Activated CD8-positive, alpha-beta T cell treated with anti-CD3 and anti-CD28 coated beads, Interleukin-2, amount 10 ng/mL, durations not matched to agents 7 days and 5 days (primary cell): Measurements from ENCODE around the gene DGKE. TPM values are rescaled to one million over a fixed set of nuclear protein-coding genes. Genes with fewer than 3 reads are reported as not detected.

Experiments
- ATAC-seq: fragments of 150-1000 bp; cut with Tn5 transposase; one replicate; pipeline ENCODE4 v1.10.0; 2021; ENCODE audit warnings: moderate library complexity
- CTCF ChIA-PET: fragments of 350-600 bp; sonication (Branson Sonifier 250); formaldehyde crosslinking; loops from one replicate; lab custom pipeline; 2021; ENCODE audit warnings: antibody characterized with exemption; lab: Charles Lee
- POLR2A ChIA-PET: fragments of 350-600 bp; sonication (Branson Sonifier 250); formaldehyde crosslinking; loops from one replicate; lab custom pipeline; 2021; ENCODE audit warnings: antibody characterized with exemption; lab: Charles Lee
- DNase-seq: peaks from one replicate; pipeline ENCODE4 v3.0.0-alpha.2; 2020
- H3K27ac Mint-ChIP-seq: one replicate; pipeline ENCODE4 v1.8.0; 2021; ENCODE audit warnings: mild to moderate bottlenecking, mixed read lengths
- H3K27me3 Mint-ChIP-seq: one replicate; pipeline ENCODE4 v1.8.0; 2021; ENCODE audit warnings: low read depth, mixed read lengths
- H3K36me3 Mint-ChIP-seq: one replicate; pipeline ENCODE4 v1.8.0; 2021; ENCODE audit warnings: low read depth, mixed read lengths
- H3K4me1 Mint-ChIP-seq: one replicate; pipeline ENCODE4 v1.8.0; 2021; ENCODE audit warnings: low read depth, mixed read lengths
- H3K4me3 Mint-ChIP-seq: one replicate; pipeline ENCODE4 v1.8.0; 2021; ENCODE audit warnings: mild to moderate bottlenecking, mixed read lengths
- H3K9me3 Mint-ChIP-seq: one replicate; pipeline ENCODE4 v1.8.0; 2022; ENCODE audit warnings: mixed read lengths; ENCODE audit not compliant: insufficient read depth
- total RNA-seq, 2 experiments: library from RNA; stranded (reverse); gene quantifications; one replicate each; pipeline ENCODE4 v1.2.3, GENCODE V29; 2021

Gene DGKE
- total RNA-seq, result 10 to 100 TPM; 30.8 to 31.1 TPM

GRCh38 chr17:56833809-56834379 is at the start of gene DGKE, which contains the start of gene C17orf67:
Gene DGKE (plus strand): TSS chr17:56834151. CDS start chr17:56834796, 645 bp downstream.
Gene C17orf67 (minus strand): TSS chr17:56833920. CDS start chr17:56815810, 18,110 bp downstream.
- Mint-ChIP-seq H3K4me3 (peak within 1 kb of the TSS; percentile 94), H3K27me3 (no peaks in the 10 kb centered on the region), H3K27ac (peak within 1 kb of the TSS; percentile 95), H3K36me3 (peaks cover 56% of the 10 kb centered on the region), H3K9me3 (no peaks in the 10 kb centered on the region), H3K4me1 (peaks cover 55% of the 10 kb centered on the region)
- ATAC-seq (peak; percentile 82), DNase-seq (peak; percentile 99)
- POLR2A ChIA-PET, result interaction anchor here (0.6 to 4.3 kb wide), 8 partner anchors 10 to 1524 kb away, joined by 3 to 36 read pairs (median 4); partner anchors contain the start of genes AKAP1 and TRIM25
- CTCF ChIA-PET, result interaction anchor here (1.0 to 8.1 kb wide), 5 partner anchors 14 to 126 kb away, joined by 3 to 56 read pairs (median 3); no protein-coding TSS in a partner anchor

- H3K27ac Mint-ChIP-seq, result no peak overlapping the region
- POLR2A ChIA-PET, result interaction anchor here (1.1 kb wide), 1 partner anchor 91 kb away, joined by 3 read pairs; no protein-coding TSS in a partner anchor
These were observed 48.5 kb upstream of the DGKE start for GRCh38 chr17:56785405-56785804.

DNA sequence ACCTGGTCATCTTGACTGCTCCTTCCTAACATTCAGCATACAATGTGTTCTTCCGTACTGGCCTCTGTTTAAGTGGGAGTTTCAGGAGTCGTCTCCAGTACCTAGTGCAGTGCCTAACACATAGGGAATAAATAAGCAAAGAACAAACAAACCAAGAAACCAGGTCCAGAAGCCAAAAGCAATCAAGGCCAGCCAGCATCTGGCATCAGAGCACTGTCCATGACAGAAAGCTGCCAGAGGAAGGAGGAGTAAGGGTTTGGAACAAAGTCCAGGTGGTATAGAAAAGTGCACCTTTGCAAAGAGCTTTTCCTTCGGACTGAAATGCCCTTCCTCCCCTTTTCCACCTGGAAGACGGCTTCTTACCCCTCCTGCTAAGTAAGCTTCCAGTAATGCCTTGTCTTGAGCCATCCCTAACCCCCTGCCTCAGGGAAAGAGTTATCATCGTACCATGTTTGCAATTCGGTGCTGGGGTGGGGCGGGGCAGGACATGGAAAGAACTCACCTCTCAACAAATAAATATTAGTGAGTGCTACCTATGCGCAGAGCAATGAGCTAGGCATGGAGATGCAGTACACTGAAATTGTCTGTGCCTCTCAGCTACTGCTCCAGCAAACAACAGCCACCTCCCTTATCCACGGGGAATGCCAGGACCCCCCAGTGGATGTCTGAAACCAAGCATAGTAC is 47.8 kb upstream of the DGKE start:
- no peak for DNase-seq
- no peak for ATAC-seq
- CTCF ChIA-PET, result interaction anchor here (0.8 to 3.1 kb wide), 6 partner anchors 33 to 194 kb away, joined by 3 to 17 read pairs (median 5); partner anchors contain the start of gene NOG
- Mint-ChIP-seq H3K4me3 (no peak overlapping the region), H3K27me3 (peaks cover 4% of the 10 kb centered on the region), H3K4me1 (peaks cover 25% of the 10 kb centered on the region), H3K27ac (peak overlapping the region; percentile 75), H3K36me3 (peaks cover 4% of the 10 kb centered on the region), H3K9me3 (no peaks in the 10 kb centered on the region)
- POLR2A ChIA-PET, result interaction anchor here (0.7 to 1.1 kb wide), 4 partner anchors 92 to 312 kb away, joined by 3 to 4 read pairs (median 3); partner anchors contain the start of gene NOG

More at GRCh38 chr17:56785405-56785804, 48.5 kb upstream of the DGKE start:
- CTCF ChIA-PET, result interaction anchor here (0.8 to 3.1 kb wide), 4 partner anchors 34 to 192 kb away, joined by 3 to 17 read pairs (median 8); partner anchors contain the start of gene NOG
- ATAC-seq, result no peak
- Mint-ChIP-seq H3K27me3 (peaks cover 4% of the 10 kb centered on the region), H3K4me3 (no peak overlapping the region), H3K9me3 (no peaks in the 10 kb centered on the region), H3K36me3 (peaks cover 4% of the 10 kb centered on the region), H3K4me1 (peaks cover 29% of the 10 kb centered on the region)
- no peak for DNase-seq

- H3K36me3 Mint-ChIP-seq, result peaks cover 5% of the 10 kb centered on the region
- CTCF ChIA-PET, result interaction anchor here (0.8 to 3.1 kb wide), 5 partner anchors 32 to 195 kb away, joined by 3 to 17 read pairs (median 4); partner anchors contain the start of gene NOG
- H3K9me3 Mint-ChIP-seq, result no peaks in the 10 kb centered on the region
- H3K4me3 Mint-ChIP-seq, result no peak overlapping the region
- peak; percentile 65 for DNase-seq
- H3K27ac Mint-ChIP-seq, result peak overlapping the region; percentile 75
- POLR2A ChIA-PET, result interaction anchor here (0.7 to 1.0 kb wide), 3 partner anchors 189 to 311 kb away, joined by 3 to 4 read pairs (median 3); partner anchors contain the start of gene NOG
- H3K27me3 Mint-ChIP-seq, result peaks cover under 1% of the 10 kb centered on the region
- peaks cover 25% of the 10 kb centered on the region for H3K4me1 Mint-ChIP-seq
- ATAC-seq, result peak; percentile 92
These were observed 46.9 kb upstream of the DGKE start for GRCh38 chr17:56786989-56787482.

GRCh38 chr17:56792267-56792666 is 41.7 kb upstream of the DGKE start:
- peaks cover 6% of the 10 kb centered on the region for H3K36me3 Mint-ChIP-seq
- no peaks in the 10 kb centered on the region for H3K27me3 Mint-ChIP-seq
- ATAC-seq, result no peak
- H3K27ac Mint-ChIP-seq, result no peak overlapping the region
- peak overlapping the region; percentile 10 for H3K4me3 Mint-ChIP-seq
- ChIA-PET POLR2A (no interaction called here), CTCF (interaction anchor here (1.0 kb wide), 2 partner anchors 76 to 77 kb away, joined by 3 read pairs; no protein-coding TSS in a partner anchor)
- peaks cover 5% of the 10 kb centered on the region for H3K4me1 Mint-ChIP-seq
- H3K9me3 Mint-ChIP-seq, result no peaks in the 10 kb centered on the region
- DNase-seq, result no peak

GRCh38 chr17:56793531-56793930 is 40.4 kb upstream of the DGKE start:
- CTCF ChIA-PET, result interaction anchor here (1.0 kb wide), 3 partner anchors 23 to 78 kb away, joined by 3 to 5 read pairs (median 3); no protein-coding TSS in a partner anchor
- DNase-seq (no peak), ATAC-seq (no peak)
- POLR2A ChIA-PET, result no interaction called here
- Mint-ChIP-seq H3K4me3 (no peak overlapping the region), H3K27ac (no peak overlapping the region), H3K4me1 (no peaks in the 10 kb centered on the region), H3K36me3 (peaks cover 6% of the 10 kb centered on the region), H3K9me3 (no peaks in the 10 kb centered on the region), H3K27me3 (no peaks in the 10 kb centered on the region)

- Mint-ChIP-seq H3K36me3 (peaks cover 6% of the 10 kb centered on the region), H3K4me1 (no peaks in the 10 kb centered on the region), H3K9me3 (no peaks in the 10 kb centered on the region), H3K4me3 (no peak overlapping the region), H3K27me3 (no peaks in the 10 kb centered on the region), H3K27ac (no peak overlapping the region)
- DNase-seq (no peak), ATAC-seq (no peak)
- CTCF ChIA-PET, result interaction anchor here (1.0 kb wide), 2 partner anchors 23 to 26 kb away, joined by 3 to 5 read pairs; no protein-coding TSS in a partner anchor
- POLR2A ChIA-PET, result no interaction called here
These were observed 40.0 kb upstream of the DGKE start for GRCh38 chr17:56793957-56794356.

GRCh38 chr17:56795221-56795865 is 38.6 kb upstream of the DGKE start:
- Mint-ChIP-seq H3K4me1 (no peaks in the 10 kb centered on the region), H3K4me3 (no peak overlapping the region), H3K36me3 (peaks cover 6% of the 10 kb centered on the region), H3K27me3 (no peaks in the 10 kb centered on the region), H3K9me3 (no peaks in the 10 kb centered on the region), H3K27ac (no peak overlapping the region)
- CTCF ChIA-PET, result interaction anchor here (1.4 kb wide), 1 partner anchor 15 kb away, joined by 4 read pairs; no protein-coding TSS in a partner anchor
- no peak for ATAC-seq
- POLR2A ChIA-PET, result no interaction called here
- no peak for DNase-seq

DNA sequence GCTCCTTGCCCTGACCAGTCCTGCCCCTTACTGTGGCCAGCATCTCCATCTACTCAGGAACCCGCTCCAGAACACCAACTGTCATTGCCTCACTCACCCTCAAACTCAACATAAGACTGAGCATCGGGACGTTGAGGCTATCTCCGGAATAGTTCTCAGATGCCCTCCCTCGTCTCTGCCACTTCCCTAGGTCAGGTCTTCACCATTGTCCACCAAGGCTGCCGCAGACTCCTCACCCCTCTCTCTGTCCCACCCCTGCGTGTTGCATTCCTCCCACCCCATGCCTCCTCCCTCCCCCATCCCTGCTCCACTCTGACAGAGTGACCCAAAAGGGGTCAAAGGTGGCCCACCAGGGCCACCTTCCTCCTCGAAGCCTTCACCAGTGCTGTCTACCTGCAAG is 37.4 kb upstream of the DGKE start:
- Mint-ChIP-seq H3K36me3 (peaks cover 6% of the 10 kb centered on the region), H3K27me3 (no peaks in the 10 kb centered on the region)
- DNase-seq, result no peak

DNA sequence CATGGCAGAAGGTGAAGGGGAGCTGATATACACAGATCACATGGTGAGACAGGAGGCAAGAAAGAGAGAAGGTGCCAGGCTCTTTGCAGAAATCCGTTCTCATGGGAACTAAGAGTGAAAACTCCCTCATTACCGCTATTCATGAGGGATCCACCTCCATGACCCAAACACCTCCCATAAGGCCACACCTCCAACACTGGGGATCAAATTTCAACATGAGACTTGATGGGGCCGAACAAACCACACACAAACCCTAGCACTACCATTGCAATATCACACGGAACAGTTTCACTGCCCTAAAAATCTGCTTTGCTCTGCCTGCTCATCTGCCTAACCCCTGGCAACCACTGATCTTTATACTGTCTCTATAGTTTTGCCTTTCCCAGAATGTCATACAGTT is 35.0 kb upstream of the DGKE start:
- ChIA-PET POLR2A (no interaction called here), CTCF (no interaction called here)

More for the DNA sequence above, 37.4 kb upstream of the DGKE start:
- Mint-ChIP-seq H3K4me1 (no peaks in the 10 kb centered on the region), H3K9me3 (no peaks in the 10 kb centered on the region), H3K27ac (no peak overlapping the region), H3K4me3 (no peak overlapping the region)
- ATAC-seq, result no peak
- ChIA-PET CTCF (no interaction called here), POLR2A (no interaction called here)

More for the DNA sequence above, 35.0 kb upstream of the DGKE start:
- no peaks in the 10 kb centered on the region for H3K9me3 Mint-ChIP-seq
- no peaks in the 10 kb centered on the region for H3K4me1 Mint-ChIP-seq
- no peaks in the 10 kb centered on the region for H3K27me3 Mint-ChIP-seq
- H3K4me3 Mint-ChIP-seq, result no peak overlapping the region
- ATAC-seq (no peak), DNase-seq (no peak)
- no peak overlapping the region for H3K27ac Mint-ChIP-seq
- no peaks in the 10 kb centered on the region for H3K36me3 Mint-ChIP-seq
